Measurements from ENCODE around the gene DAB2IP.

DNA sequence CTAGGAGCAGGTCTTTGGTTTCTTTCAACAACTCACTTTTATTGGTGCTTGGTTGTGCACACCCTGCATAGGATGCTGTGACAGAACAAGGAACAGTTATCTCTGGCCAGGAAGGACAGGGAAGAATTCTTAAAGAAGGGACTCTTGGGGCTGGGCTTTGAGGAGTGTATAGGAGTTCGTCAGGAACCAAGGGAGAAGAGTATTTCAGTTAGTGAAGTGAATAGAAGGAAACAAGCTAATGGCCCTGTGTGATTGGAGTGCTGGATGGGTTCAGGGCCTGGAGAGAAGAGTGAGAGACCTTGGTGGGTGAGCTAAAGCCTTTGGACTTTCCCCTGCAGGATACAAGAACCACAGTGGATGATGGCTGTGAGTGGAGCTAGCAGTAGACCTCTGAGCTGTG lies 32.2 kb downstream of the DAB2IP start:
- TF ChIP-seq, protein P1, sequence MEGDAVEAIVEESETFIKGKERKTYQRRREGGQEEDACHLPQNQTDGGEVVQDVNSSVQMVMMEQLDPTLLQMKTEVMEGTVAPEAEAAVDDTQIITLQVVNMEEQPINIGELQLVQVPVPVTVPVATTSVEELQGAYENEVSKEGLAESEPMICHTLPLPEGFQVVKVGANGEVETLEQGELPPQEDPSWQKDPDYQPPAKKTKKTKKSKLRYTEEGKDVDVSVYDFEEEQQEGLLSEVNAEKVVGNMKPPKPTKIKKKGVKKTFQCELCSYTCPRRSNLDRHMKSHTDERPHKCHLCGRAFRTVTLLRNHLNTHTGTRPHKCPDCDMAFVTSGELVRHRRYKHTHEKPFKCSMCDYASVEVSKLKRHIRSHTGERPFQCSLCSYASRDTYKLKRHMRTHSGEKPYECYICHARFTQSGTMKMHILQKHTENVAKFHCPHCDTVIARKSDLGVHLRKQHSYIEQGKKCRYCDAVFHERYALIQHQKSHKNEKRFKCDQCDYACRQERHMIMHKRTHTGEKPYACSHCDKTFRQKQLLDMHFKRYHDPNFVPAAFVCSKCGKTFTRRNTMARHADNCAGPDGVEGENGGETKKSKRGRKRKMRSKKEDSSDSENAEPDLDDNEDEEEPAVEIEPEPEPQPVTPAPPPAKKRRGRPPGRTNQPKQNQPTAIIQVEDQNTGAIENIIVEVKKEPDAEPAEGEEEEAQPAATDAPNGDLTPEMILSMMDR (IDR thresholded peaks at IDR 0.05): no peak
- no peak for TF ChIP-seq POLR2A (IDR thresholded peaks at IDR 0.05)
